Measurements from ENCODE around the gene VSIG10.
"Not testable (repeated sequence)": the region's sequence is repeated elsewhere in the genome, so short reads cannot be mapped to it uniquely, and the experiment has no call there.

Gene VSIG10

GRCh38 chr12:118103601-118104382 is at the start of gene VSIG10:
VSIG10 (minus strand) TSS chr12:118104011; CDS start chr12:118103671, 340 bp downstream.
- DNase-seq: peak; percentile 24

GRCh38 chr12:118151755-118152154 is 47.9 kb upstream of the VSIG10 start:
- no peak for DNase-seq

GRCh38 chr12:118150625-118151024 is 46.8 kb upstream of the VSIG10 start:
- DNase-seq: no peak

- no peak for DNase-seq
Measured at GRCh38 chr12:118148287-118148686, 44.5 kb upstream of the VSIG10 start.

GRCh38 chr12:118145798-118146156 is 42.0 kb upstream of the VSIG10 start:
- DNase-seq: no peak

- DNase-seq: no peak
Measured at GRCh38 chr12:118145113-118145797, 41.4 kb upstream of the VSIG10 start.

- no peak for DNase-seq
Measured at GRCh38 chr12:118144499-118144898, 40.7 kb upstream of the VSIG10 start.

- DNase-seq: no peak
Measured at GRCh38 chr12:118140825-118141224, 37.0 kb upstream of the VSIG10 start.

- DNase-seq: no peak
Measured at GRCh38 chr12:118137148-118137678, 33.4 kb upstream of the VSIG10 start.

GRCh38 chr12:118136559-118137003 is 32.8 kb upstream of the VSIG10 start:
- DNase-seq: no peak

GRCh38 chr12:118135788-118136558 is 32.2 kb upstream of the VSIG10 start, which contains the start of gene PEBP1:
PEBP1 (plus strand) TSS chr12:118136124; CDS start chr12:118136210, 86 bp downstream.
- DNase-seq: peak; percentile 83

GRCh38 chr12:118129436-118129835 is 25.6 kb upstream of the VSIG10 start:
- not testable (repeated sequence) for DNase-seq

- no peak for DNase-seq
Measured at GRCh38 chr12:118127867-118128266, 24.1 kb upstream of the VSIG10 start.

- no peak for DNase-seq
Measured at GRCh38 chr12:118126119-118126757, 22.4 kb upstream of the VSIG10 start.

- DNase-seq: no peak
Measured at GRCh38 chr12:118125743-118126118, 21.9 kb upstream of the VSIG10 start.

GRCh38 chr12:118124333-118124874 is 20.6 kb upstream of the VSIG10 start:
- DNase-seq: no peak

- DNase-seq: no peak
Measured at GRCh38 chr12:118122264-118122663, 18.5 kb upstream of the VSIG10 start.

- DNase-seq: peak; percentile 37
Measured at GRCh38 chr12:118120579-118121363, 17.0 kb upstream of the VSIG10 start.

- DNase-seq: no peak
Measured at GRCh38 chr12:118119449-118119879, 15.7 kb upstream of the VSIG10 start.

- DNase-seq: no peak
Measured at GRCh38 chr12:118109088-118109487, 5.3 kb upstream of the VSIG10 start.

- no peak for DNase-seq
Measured at GRCh38 chr12:118107694-118108093, 3.9 kb upstream of the VSIG10 start.
